ENCODE measurements around the gene INTS11. TPM values are rescaled to one million over a fixed set of nuclear protein-coding genes. Genes with fewer than 3 reads are reported as not detected.

Gene INTS11
- total and polyA plus RNA-seq, 9 of the 15 experiments (the other 6 are each of a cell fraction or from before 2014, with no cell fraction given) = 3.6 to 183 (median 110) TPM

DNA sequence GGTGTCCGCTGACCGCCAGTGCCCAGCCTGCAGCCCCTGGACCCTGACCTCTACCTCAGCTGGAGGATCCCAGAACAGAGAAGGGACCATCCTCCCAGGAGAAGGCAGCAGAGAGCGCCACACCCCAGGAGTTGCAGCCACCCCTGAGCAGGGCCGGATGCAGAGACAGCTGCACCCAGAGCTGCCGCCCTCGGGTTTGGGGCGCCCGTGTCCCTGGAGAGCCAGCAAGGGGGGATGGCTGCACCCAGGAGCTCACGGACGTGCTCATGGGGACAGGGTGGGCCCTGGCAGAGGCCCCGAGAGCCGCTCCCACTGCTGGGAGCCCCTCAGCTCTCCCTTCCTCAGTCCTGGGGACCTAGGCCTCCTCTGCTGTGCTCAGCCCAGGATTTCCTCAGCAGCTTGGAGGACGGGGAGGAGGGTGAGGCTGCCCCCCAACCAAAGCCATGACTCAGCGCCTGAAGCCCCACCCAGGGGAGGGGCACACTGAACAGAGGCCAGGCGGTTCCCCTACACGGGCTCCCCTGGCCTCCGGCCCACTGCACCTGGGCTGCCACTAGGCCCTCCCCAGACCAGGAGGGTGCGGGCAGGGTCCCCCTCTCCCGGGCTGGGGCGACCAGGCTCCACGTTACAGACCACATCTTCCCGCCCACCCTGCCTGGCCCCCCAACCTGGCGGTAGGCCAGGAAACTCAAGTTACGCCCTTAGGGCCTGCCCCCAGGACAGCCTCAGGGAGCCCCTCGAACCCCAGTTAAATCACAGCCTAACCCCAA, 19.0 kb downstream of the INTS11 start (continued):
- TF ChIP-seq, protein P1, sequence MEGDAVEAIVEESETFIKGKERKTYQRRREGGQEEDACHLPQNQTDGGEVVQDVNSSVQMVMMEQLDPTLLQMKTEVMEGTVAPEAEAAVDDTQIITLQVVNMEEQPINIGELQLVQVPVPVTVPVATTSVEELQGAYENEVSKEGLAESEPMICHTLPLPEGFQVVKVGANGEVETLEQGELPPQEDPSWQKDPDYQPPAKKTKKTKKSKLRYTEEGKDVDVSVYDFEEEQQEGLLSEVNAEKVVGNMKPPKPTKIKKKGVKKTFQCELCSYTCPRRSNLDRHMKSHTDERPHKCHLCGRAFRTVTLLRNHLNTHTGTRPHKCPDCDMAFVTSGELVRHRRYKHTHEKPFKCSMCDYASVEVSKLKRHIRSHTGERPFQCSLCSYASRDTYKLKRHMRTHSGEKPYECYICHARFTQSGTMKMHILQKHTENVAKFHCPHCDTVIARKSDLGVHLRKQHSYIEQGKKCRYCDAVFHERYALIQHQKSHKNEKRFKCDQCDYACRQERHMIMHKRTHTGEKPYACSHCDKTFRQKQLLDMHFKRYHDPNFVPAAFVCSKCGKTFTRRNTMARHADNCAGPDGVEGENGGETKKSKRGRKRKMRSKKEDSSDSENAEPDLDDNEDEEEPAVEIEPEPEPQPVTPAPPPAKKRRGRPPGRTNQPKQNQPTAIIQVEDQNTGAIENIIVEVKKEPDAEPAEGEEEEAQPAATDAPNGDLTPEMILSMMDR (IDR thresholded peaks at IDR 0.05 in 2 of 3, conservative IDR thresholded peaks at IDR 0.05 in 1 of 3; ENCODE audit: insufficient read depth in 2 of 3, low read depth in 1 of 3, low read length in 3 of 3) = peak in 2 of 3 experiments; percentile 40 to 48; a peak in 4 of 6 replicates
- TF ChIP-seq NRF1 (conservative IDR thresholded peaks at IDR 0.05 in 1 of 2, IDR thresholded peaks at IDR 0.05 in 1 of 2) (peak in 1 of 2 experiments; percentile 36; a peak in 2 of 4 replicates), MECOM (CRISPR knock-in tag; IDR thresholded peaks at IDR 0.05) (no peak), TBL1XR1 (IDR thresholded peaks at IDR 0.05; ENCODE audit: low read length in 2 of 2) (no peak), ELF2 (CRISPR knock-in tag; IDR thresholded peaks at IDR 0.05) (no peak), LARP7 (IDR thresholded peaks at IDR 0.05) (no peak), ZNF217 (CRISPR knock-in tag; IDR thresholded peaks at IDR 0.05) (no peak), KAT2B (IDR thresholded peaks at IDR 0.05; ENCODE audit: low read depth, low read length) (no peak), YY1 (IDR thresholded peaks at IDR 0.05; ENCODE audit: borderline replicate concordance in 1 of 3, control insufficient read depth in 1 of 3, extremely low read depth in 1 of 3, insufficient read depth in 3 of 3, insufficient read length in 1 of 3, insufficient replicate concordance in 2 of 3, low read depth in 1 of 3, low read length in 2 of 3) (no peak), ZNF586 (CRISPR knock-in tag; conservative IDR thresholded peaks at IDR 0.05) (no peak), FOXA1 (IDR thresholded peaks at IDR 0.05; ENCODE audit: borderline replicate concordance) (no peak), IRF2 (CRISPR knock-in tag; IDR thresholded peaks at IDR 0.05) (no peak)
- TF ChIP-seq, protein P2, sequence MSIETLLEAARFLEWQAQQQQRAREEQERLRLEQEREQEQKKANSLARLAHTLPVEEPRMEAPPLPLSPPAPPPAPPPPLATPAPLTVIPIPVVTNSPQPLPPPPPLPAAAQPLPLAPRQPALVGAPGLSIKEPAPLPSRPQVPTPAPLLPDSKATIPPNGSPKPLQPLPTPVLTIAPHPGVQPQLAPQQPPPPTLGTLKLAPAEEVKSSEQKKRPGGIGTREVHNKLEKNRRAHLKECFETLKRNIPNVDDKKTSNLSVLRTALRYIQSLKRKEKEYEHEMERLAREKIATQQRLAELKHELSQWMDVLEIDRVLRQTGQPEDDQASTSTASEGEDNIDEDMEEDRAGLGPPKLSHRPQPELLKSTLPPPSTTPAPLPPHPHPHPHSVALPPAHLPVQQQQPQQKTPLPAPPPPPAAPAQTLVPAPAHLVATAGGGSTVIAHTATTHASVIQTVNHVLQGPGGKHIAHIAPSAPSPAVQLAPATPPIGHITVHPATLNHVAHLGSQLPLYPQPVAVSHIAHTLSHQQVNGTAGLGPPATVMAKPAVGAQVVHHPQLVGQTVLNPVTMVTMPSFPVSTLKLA (conservative IDR thresholded peaks at IDR 0.05) = no peak; a peak in 1 of 4 replicates
- TF ChIP-seq, protein P3, sequence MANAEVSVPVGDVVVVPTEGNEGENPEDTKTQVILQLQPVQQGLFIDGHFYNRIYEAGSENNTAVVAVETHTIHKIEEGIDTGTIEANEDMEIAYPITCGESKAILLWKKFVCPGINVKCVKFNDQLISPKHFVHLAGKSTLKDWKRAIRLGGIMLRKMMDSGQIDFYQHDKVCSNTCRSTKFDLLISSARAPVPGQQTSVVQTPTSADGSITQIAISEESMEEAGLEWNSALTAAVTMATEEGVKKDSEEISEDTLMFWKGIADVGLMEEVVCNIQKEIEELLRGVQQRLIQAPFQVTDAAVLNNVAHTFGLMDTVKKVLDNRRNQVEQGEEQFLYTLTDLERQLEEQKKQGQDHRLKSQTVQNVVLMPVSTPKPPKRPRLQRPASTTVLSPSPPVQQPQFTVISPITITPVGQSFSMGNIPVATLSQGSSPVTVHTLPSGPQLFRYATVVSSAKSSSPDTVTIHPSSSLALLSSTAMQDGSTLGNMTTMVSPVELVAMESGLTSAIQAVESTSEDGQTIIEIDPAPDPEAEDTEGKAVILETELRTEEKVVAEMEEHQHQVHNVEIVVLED (CRISPR knock-in tag; IDR thresholded peaks at IDR 0.05) = no peak
- TF ChIP-seq, protein P4, sequence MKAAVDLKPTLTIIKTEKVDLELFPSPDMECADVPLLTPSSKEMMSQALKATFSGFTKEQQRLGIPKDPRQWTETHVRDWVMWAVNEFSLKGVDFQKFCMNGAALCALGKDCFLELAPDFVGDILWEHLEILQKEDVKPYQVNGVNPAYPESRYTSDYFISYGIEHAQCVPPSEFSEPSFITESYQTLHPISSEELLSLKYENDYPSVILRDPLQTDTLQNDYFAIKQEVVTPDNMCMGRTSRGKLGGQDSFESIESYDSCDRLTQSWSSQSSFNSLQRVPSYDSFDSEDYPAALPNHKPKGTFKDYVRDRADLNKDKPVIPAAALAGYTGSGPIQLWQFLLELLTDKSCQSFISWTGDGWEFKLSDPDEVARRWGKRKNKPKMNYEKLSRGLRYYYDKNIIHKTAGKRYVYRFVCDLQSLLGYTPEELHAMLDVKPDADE (conservative IDR thresholded peaks at IDR 0.05; ENCODE audit: control insufficient read depth, low read depth, low read length) = no peak; the same call in 1 of the 2 replicates
- TF ChIP-seq, protein P5, sequence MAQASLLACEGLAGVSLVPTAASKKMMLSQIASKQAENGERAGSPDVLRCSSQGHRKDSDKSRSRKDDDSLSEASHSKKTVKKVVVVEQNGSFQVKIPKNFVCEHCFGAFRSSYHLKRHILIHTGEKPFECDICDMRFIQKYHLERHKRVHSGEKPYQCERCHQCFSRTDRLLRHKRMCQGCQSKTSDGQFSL (CRISPR knock-in tag; IDR thresholded peaks at IDR 0.05) = no peak
- TF ChIP-seq, protein P5 (tag; IDR thresholded peaks at IDR 0.05) = no peak

Measured in K562 (cell line).